Ureter (tissue), 1 donor: ENCODE measurements around the gene PTPRR. TPM values are rescaled to one million over a fixed set of nuclear protein-coding genes. Genes with fewer than 3 reads are reported as not detected.

ENCODE experiments used
- DNase-seq: peaks from one replicate; pipeline ENCODE4 v3.0.0-alpha.2; 2020; ENCODE audit warnings: low spot score
- total RNA-seq: library from RNA; stranded (reverse); gene quantifications from one replicate; pipeline ENCODE4 v1.2.4, GENCODE V29; 2023
- donor health status: DM: yes; HTN: yes; CAD: no.

PTPRR gene
- total RNA-seq, 1 donor from 2014 or later: 1.7 TPM

DNA sequence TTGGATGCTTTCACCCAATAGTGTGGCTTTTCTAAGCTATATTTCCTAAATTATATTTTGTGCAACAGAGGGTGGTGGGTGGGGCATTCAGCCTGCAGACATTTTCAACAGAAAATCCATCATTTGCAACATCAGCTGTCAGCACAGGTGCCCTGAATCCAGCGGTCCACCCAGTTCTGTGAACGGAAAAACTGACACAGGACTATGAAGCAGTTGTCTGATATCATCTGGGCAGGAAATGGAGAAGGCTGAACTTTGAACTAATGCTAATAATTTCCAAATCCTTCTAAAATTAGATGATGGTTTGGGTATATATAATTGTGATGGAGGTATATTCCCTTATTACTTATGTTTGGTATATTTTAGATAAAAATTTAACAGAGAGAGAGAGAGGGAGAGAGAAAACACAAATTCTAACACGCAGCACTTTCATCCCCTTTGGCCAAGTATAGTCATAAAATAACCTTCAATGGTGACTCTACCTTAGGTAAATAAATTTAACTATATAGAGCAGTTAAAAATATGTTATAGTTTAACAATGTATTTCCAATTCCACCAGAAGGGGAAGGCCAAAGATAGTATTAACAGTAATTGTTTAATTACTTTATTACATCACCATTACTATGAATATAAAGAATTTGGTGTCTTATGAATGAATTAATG lies 225.0 kb downstream of the PTPRR start:
- DNase-seq: no peak

DNA sequence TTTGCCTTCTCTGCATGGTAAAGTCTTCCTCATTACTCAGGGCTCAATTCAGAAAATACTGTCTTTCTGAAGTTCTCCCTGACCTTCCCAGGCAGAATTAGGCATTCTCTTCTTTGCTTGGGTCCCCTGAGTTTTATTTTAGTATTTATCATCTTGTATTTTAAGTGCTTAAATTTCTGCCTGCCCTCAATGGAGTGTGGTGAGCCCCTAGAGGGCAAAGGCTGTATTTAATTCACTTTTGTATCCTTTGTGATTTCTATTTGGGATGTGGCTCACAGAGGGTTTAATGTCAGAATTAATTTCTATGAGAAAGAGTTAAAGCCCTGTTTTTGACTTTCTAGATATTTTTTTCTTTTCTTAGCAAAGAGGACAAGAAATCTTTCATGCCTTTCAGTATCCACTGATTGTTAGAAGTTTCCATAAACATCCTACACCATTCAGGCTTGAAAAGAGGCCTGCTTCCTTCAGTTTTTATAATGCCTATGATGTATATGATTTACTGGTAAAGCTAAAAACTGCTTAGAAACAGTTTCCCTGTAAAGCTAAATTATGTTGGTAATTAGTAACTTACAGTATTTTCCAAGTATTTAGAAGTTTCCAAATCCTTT lies 227.8 kb downstream of the PTPRR start:
- DNase-seq: no peak

GRCh38 chr12:70691018-70691672 lies 229.4 kb downstream of the PTPRR start:
- DNase-seq: no peak

DNA sequence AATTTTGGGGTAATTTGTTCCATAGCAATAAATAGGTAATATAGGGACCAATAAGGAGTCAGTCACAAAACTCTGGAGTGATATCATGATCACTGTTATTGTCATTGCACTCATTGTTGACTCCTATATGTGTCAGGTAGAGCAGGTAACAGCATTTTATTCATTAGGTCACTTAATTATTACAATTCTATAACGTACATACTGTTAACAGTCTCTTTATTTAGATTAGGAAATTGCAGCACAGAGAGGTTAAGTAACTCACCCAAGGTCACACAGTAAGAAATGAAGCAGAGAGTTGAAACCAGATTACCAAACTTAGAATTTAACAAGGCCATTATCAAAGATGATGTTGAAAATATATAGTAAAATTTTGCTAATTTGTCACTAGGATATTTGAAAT lies 233.6 kb downstream of the PTPRR start:
- no peak for DNase-seq

DNA sequence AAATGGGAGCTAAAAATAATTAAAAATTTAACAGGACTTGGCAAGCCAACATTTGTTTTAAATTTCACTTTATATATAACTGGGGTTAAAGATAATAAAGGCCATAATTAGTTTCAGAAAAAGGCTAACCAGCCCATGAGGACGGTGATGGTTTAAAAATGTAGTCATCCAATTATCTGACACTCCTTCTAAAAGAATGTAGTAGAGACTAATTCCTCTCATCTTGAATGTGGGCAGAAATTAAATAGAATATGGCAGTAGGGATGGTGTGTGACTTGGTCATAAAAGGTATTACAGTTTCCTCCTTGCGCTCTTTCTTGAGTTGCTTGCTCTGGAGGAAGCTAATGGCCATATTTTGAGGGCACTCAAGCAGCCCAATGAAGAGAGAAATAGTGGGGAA lies 234.2 kb downstream of the PTPRR start:
- DNase-seq: no peak

DNA sequence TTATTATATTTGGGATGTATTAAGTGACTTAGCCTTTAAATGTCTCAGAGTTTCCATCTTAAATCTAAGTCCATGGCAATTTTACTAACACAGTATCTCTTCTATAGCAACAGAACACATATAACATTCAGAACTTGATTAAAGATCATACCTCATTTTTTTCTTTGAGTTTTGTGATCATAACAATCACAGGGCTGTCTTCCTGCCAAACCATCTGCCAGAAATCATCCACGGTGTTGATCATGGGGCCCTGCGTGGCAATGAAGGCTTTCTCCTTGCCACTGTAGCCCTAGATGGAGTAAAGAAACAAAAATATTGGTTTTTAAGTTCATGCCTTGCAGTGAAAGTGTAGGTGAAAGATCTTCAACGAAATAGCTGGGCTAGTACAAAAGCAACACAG lies 236.6 kb downstream of the PTPRR start:
- no peak for DNase-seq

DNA sequence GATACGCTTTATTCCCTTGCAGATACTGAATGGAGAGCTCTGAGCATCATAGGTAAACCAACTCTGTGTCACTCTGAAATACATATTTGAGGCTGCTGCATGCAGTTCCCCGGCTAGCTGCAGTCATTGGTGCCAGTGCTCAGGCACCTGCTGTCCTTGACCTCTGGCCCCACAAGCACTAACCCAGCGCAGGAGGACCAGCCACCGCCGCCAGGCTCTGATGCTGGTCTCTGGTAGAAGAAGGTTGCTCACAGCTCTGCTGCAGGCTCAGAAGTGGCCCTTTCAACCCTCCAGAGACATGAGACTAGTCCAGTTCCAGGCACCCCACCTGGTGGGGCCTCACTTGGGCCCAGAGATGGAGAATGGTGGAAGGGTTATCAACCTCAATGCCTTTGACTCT lies 248.8 kb downstream of the PTPRR start:
- no peak for DNase-seq

DNA sequence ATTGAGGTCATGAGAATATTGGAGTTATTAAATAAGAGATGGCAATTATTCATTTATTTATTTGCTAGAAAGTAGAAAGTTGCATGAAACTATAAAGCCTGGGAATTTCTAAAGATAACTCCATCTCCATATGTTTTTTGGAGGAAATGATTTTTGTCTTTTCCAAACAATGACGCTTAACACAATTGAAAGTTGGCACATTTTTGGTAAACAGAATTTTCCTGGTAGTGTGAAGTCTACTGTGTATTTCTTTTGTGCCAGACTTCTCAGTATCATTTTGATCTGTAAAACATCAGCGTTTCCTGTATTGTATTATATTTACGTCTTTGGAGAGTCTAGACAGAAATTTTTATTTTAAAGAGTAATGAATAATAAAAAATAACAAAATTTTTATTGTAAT lies 249.6 kb downstream of the PTPRR start:
- no peak for DNase-seq

DNA sequence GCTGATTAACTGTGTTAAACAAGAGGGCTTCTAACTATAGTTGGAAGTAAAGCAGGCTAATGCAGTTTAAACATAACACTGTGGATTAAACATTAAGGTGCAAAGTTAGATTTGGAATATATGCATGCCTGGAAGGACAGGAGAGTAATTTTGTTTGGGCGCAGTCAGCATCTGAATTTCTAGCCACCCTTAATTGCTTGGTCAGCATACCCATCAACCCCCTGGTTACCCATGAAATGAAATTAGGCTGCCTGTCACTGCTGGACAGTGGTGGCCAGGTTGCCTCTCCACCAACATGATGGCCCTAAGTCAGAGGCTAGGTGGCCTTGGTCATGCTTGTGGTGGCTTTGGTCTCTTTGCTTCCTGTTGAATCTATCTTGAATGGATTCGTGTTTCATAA lies 253.3 kb downstream of the PTPRR start:
- no peak for DNase-seq

GRCh38 chr12:70666364-70666763 lies 254.2 kb downstream of the PTPRR start:
- DNase-seq: no peak

GRCh38 chr12:70664465-70664881 lies 256.1 kb downstream of the PTPRR start:
- no peak for DNase-seq

DNA sequence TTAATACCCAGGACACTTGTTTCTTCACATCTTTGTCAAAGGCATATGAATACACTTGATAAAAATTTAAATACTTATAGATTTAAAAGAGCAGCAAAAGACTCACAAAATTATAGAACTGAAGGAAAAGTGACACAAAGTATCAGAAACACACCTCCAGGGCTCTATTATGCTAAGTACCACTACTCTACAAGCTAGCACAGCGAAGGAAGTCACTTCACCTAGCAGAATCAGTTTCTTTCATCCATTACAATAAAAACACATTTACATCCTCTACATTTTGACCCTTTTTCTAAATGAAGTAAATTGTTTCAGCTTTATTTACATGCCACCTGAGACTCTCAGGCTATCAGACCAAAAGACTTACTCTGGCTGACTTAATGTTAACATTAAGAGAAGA lies 256.7 kb downstream of the PTPRR start:
- DNase-seq: no peak

DNA sequence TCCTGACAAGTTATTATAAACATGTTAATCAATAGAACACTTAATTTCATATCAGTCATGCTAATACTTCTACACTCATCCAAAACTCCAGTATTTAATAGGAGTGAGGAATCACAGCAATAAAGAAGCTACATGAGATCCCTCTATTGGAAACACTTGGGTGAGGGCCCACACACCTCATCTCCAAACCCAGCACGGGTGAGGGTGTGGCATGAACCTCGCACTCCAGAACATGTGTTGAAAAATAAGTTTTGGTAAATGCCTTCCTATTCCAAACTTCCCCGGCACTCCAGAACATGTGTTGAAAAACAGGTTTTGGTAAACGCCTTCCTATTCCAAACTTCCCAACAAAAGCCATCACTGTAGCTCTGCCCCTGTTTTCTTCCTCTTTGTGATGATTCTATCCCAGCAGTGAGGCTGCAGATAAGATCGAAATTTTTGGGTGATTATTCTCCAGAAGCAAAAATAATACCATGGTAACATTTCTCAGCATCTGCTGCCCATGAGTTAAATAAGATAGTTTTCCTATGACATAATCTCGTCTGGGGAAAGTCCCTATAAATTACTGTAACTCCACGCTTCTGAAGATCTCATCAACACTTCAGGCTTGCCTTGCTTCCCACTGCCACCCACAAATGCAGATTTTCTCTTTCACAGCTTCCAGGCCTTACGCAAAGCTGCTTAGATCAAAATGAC lies 258.9 kb downstream of the PTPRR start:
- DNase-seq: no peak

DNA sequence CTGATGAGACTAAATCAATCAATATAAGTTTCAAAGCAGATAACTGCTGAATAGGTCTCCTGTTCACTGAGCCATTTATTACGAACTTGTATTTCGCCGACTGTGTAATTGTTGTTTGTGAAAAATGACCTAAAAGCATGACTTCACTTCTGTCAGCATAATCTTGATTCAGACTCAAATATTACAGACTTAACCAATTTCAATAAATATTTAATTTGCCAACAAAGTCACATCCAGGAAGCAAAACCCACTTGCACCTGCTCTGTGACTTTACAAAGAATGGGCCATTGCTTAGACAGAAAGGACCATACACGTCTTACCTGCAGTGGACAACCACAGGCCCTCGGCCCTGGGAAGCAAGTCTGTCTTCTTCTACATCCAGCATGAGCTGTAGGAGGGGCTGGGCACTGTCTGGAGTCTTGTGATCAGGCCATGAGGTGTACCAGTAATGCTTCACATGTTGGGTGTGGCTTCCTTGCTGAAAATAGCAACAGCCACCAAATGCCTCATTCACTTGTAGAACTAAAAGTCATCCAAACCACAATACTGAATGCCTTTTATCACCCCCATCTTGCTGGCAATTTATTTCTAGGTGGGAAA lies 259.8 kb downstream of the PTPRR start:
- no peak for DNase-seq

- DNase-seq: no peak
These were observed 260.4 kb downstream of the PTPRR start for GRCh38 chr12:70660002-70660604.

DNA sequence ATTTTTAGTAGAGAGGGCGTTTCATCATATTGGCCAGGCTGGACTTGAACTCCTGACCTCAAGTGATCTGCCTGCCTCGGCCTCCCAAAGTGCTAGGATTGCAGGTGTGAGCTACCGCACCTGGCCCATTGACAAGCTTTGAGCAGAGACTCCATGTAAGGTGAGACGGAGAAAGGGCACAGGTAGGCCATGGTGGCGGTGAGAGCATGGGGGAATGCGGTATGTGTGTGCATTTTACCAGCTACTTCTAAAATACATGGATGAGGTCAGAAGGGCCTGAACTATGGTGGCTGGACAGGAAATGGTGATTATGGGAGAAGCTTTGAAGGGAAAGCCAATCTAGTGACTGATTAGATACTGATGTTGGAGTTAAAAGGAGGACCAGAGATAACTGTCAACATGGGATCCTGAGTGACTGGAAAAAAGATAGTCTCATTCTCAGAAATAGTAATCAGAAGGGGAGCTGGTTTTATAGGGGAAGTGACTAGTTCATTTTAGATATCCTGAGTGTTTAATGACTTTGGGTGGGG lies 261.4 kb downstream of the PTPRR start:
- no peak for DNase-seq

GRCh38 chr12:70657616-70658286 lies 262.8 kb downstream of the PTPRR start:
- DNase-seq: no peak

DNA sequence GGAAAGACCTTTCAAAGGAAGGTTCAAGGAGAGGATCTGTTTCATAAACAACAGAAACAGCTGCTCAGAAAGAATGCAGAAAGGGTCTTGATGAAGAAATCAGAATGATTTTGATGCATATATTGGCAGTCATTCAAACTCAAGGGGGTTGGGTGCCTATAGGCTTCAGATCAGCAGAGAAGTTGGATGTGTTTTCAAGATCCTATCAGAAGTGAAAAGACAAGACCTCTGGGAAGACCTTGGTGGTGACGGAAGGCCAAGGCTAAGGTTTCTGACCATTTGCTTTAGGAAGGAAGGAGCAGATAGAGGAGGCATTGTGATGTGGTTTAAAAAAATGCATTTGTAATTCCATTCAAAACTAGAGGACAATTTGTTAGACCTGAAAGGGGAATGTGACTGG lies 268.1 kb downstream of the PTPRR start:
- no peak for DNase-seq

DNA sequence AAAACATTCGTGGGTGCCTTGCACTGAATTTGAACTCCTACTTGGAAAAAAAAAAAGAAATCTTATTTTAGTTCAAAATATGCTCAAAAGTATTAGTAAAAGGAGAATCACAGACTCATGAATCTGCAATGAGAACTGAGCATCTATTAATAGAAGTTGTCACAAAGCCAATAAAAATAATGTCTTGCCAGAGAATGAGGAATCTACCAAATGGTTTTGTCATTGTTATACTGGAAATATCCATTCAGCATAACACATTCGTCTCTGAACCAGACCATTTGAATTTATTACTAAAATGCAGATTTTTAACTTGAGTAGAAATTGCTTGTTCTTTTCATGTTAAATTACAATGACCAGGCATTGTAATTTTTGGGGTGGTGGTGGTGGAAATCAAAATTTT lies 271.7 kb downstream of the PTPRR start:
- no peak for DNase-seq

DNA sequence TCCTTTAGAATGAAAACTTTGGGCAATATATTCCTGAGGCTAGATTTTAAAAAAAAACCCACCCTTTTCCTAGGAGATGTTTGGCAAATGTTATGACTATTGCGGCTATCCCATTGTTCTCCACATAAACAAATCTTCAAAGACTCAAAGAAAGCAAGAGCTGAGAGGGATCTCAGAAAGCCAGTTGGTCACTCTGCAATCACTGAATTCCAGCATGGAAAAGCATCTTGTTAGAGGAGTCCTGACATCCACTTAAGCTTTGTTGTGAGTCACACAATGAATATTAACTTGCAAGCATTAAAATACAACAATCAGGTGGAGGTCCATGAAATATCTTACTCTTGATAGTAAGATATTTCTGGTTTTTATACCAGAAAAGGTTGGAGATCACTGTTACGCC lies 272.3 kb downstream of the PTPRR start:
- no peak for DNase-seq

DNA sequence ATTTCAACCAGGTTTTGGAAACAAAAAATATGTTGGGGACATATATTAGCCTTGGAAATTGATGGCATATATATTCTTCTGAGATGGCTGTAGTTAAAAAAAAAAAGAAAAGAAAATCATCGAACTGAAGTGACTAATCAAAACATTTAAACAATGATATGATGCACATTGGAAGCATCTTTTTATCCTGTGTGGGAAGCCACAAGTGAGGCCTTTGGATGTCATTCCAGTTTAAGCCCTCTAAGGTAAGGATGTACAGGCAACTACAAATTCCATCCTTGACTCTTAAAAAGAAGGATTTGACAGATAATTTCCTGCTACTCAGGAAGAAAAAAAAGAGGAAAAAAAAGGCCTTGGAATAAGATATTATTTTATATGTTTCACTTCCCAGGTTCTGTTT lies 273.7 kb downstream of the PTPRR start:
- no peak for DNase-seq
